Kidney (tissue), 14 donors: ENCODE measurements around the gene DLG4. TPM values are rescaled to one million over a fixed set of nuclear protein-coding genes. Genes with fewer than 3 reads are reported as not detected.
A peak's percentile ranks its signal among the peaks of the same experiment; 100 is the strongest.

Source experiments
- DNase-seq, 5 donors: peaks; one replicate each; pipeline ENCODE4 v3.0.0-alpha.2; 2013 to 2020
- FAIRE-seq: peaks from 2 replicates; lab custom pipeline; 2012; peaks lifted over from hg19 to GRCh38; lab: Jason Lieb, UNC
- H3K27ac ChIP-seq, 2 donors: one replicate each; pipeline ENCODE4 v1.7.0; 2013; ENCODE audit warnings: low read depth in 2 of 2, low read length in 2 of 2, inconsistent platforms in 1 of 2
- H3K27me3 ChIP-seq: one replicate; pipeline ENCODE4 v1.7.1; 2013; ENCODE audit warnings: low read length, inconsistent platforms; ENCODE audit not compliant: control insufficient read depth, insufficient read depth
- H3K36me3 ChIP-seq, 3 donors: one replicate each; pipeline versions ENCODE4 v1.7.0 to v1.7.1; 2013; ENCODE audit warnings: low read length in 3 of 3, control low read depth in 1 of 3, inconsistent platforms in 1 of 3; ENCODE audit not compliant: insufficient read depth in 3 of 3, control insufficient read depth in 2 of 3
- H3K4me1 ChIP-seq, 3 donors: one replicate each; pipeline versions ENCODE4 v1.7.0 to v1.7.1; 2013; ENCODE audit warnings: low read length in 3 of 3, inconsistent platforms in 1 of 3, low read depth in 1 of 3; ENCODE audit not compliant: control insufficient read depth in 2 of 3, insufficient read depth in 2 of 3
- H3K4me3 ChIP-seq, 3 donors: one replicate each; pipeline versions ENCODE4 v1.7.0 to v1.8.1; 2013; ENCODE audit warnings: low read length in 3 of 3, control low read depth in 1 of 3, inconsistent platforms in 1 of 3
- H3K9ac ChIP-seq, 3 donors: one replicate each; pipeline versions ENCODE4 v1.7.0 to v1.7.1; 2013; ENCODE audit warnings: low read length in 3 of 3, control low read depth in 1 of 3, inconsistent platforms in 1 of 3
- H3K9me3 ChIP-seq, 3 donors: one replicate each; pipeline versions ENCODE4 v1.7.0 to v1.7.1; 2013; ENCODE audit warnings: low read length in 3 of 3, control low read depth in 1 of 3, inconsistent platforms in 1 of 3; ENCODE audit not compliant: control insufficient read depth in 2 of 3, insufficient read depth in 1 of 3
- CTCF ChIP-seq: IDR thresholded peaks from 3 replicates; pipeline ENCODE4 v1.5.1; 2012; ENCODE audit warnings: mild to moderate bottlenecking, moderate library complexity, borderline replicate concordance; ENCODE audit not compliant: insufficient read depth; ENCODE audit errors: extremely low read depth
- intact Hi-C: fragments of 100-400 bp; cut with DNase I; formaldehyde crosslinking; loops from one replicate; pipeline ENCODE4 v1.11.1; 2022
- polyA plus RNA-seq: library from polyadenylated mRNA; stranded (reverse); fragments of 350-450 nt; fragmentation: Illumina TruSeq; extraction: RNeasy Lipid Tissue Mini Kit (QIAGEN cat#74804); gene quantifications from one replicate; pipeline ENCODE4 v1.2.3, GENCODE V29; 2014; ENCODE audit warnings: low read depth, low replicate concordance; ENCODE audit not compliant: insufficient read depth
- total RNA-seq: library from RNA; stranded (reverse); fragmentation: NEBNext Ultra II Directional; extraction: Animal tissue kit (Norgen Biotek cat#: 25700); gene quantifications from one replicate; pipeline ENCODE4 v1.2.1, GENCODE V29; 2021
- donor health status: control.
- donor health status: control.
- donor health status: control.
- donor health status: control.
- donor health status: control.
- donor health status: DM: yes; HTN: yes; CAD: no.
- donor health status: Normal renal cell carcinoma (clear cell type).

DLG4 gene
- total and polyA plus RNA-seq, 2 donors from 2014 or later, result 6.6 to 18.9 TPM

- DNase-seq (peak in 1 of 5 donors; percentile 1), FAIRE-seq (no peak)
- peaks cover 0 to 6% (median 0%) of the 10 kb centered on the region in 3 donors for H3K36me3 ChIP-seq
- no peak overlapping the region for H3K9ac ChIP-seq
- H3K27me3 ChIP-seq, result no peaks in the 10 kb centered on the region
- intact Hi-C loops, result no loop called here
- no peaks in the 10 kb centered on the region for H3K9me3 ChIP-seq
- H3K4me3 ChIP-seq, result no peak overlapping the region
- TF ChIP-seq CTCF, result no peak
- no peaks in the 10 kb centered on the region for H3K4me1 ChIP-seq
- no peak overlapping the region for H3K27ac ChIP-seq
Measured at GRCh38 chr17:7191069-7191468, 28.6 kb downstream of the DLG4 start.

GRCh38 chr17:7190276-7190917 is 29.2 kb downstream of the DLG4 start:
- Histone ChIP-seq H3K27ac (no peak overlapping the region), H3K27me3 (no peaks in the 10 kb centered on the region), H3K4me1 (no peaks in the 10 kb centered on the region), H3K4me3 (no peak overlapping the region), H3K36me3 (peaks cover 0 to 3% (median 0%) of the 10 kb centered on the region in 3 donors), H3K9ac (no peak overlapping the region), H3K9me3 (no peaks in the 10 kb centered on the region)
- DNase-seq (peak in 3 of 5 donors; percentile 7 to 54 (median 8)), FAIRE-seq (no peak)
- TF ChIP-seq CTCF, result no peak
- intact Hi-C loops, result no loop called here

- no peaks in the 10 kb centered on the region for H3K27me3 ChIP-seq
- no peak overlapping the region for H3K27ac ChIP-seq
- H3K36me3 ChIP-seq, result no peaks in the 10 kb centered on the region
- DNase-seq (no peak), FAIRE-seq (no peak)
- peaks cover 0 to 3% (median 3%) of the 10 kb centered on the region in 3 donors for H3K4me1 ChIP-seq
- no peak for TF ChIP-seq CTCF
- H3K9ac ChIP-seq, result no peak overlapping the region
- no peaks in the 10 kb centered on the region for H3K9me3 ChIP-seq
- H3K4me3 ChIP-seq, result no peak overlapping the region
- intact Hi-C loops, result no loop called here
Measured at GRCh38 chr17:7186241-7186640, 33.4 kb downstream of the DLG4 start.

GRCh38 chr17:7184647-7185046 is 35.0 kb downstream of the DLG4 start:
- TF ChIP-seq CTCF, result no peak
- Histone ChIP-seq H3K36me3 (no peaks in the 10 kb centered on the region), H3K4me1 (peaks cover 0 to 3% (median 3%) of the 10 kb centered on the region in 3 donors), H3K27ac (no peak overlapping the region), H3K9ac (no peak overlapping the region), H3K9me3 (no peaks in the 10 kb centered on the region), H3K27me3 (no peaks in the 10 kb centered on the region), H3K4me3 (no peak overlapping the region)
- FAIRE-seq, result no peak
- intact Hi-C loops, result no loop called here
- peak in 1 of 5 donors; percentile 55 for DNase-seq
